K562 (cell line): ENCODE results near the gene UPF1. TPM values are rescaled to one million over a fixed set of nuclear protein-coding genes. Genes with fewer than 3 reads are reported as not detected.

Source experiments
- ATF6 ChIP-seq: sonication (generic); formaldehyde crosslinking; IDR thresholded peaks from 2 replicates; pipeline ENCODE4 v1.4.0; 2020; ENCODE audit warnings: mild to moderate bottlenecking, missing genetic modification reagents
- FIP1L1 ChIP-seq: fragments of 200-400 bp; formaldehyde crosslinking; IDR thresholded peaks from 2 replicates; pipeline ENCODE4 v1.6.1; 2018; ENCODE audit warnings: mild to moderate bottlenecking, low read depth, low read length; ENCODE audit not compliant: poor library complexity, severe bottlenecking
- HMGN3 ChIP-seq: IDR thresholded peaks from 2 replicates; pipeline ENCODE4 v1.6.1; 2011; ENCODE audit warnings: borderline replicate concordance, low read depth, mild to moderate bottlenecking, mixed read lengths, low read length; ENCODE audit not compliant: insufficient read length; ENCODE audit errors: extremely low read depth
- JUN ChIP-seq, 2 experiments: sonication (generic) in 1 of 2; formaldehyde crosslinking in 1 of 2; IDR thresholded peaks; 2 replicates each; pipeline versions ENCODE4 v1.6.1 to v1.8.0; 2012 to 2022; ENCODE audit warnings: borderline replicate concordance in 2 of 2, mild to moderate bottlenecking in 2 of 2, improper control_type of control experiment in 1 of 2, low read depth in 1 of 2, low read length in 1 of 2, missing genetic modification reagents in 1 of 2
- MEF2A ChIP-seq: IDR thresholded peaks from 2 replicates; pipeline ENCODE4 v1.6.1; 2011; ENCODE audit warnings: low read depth, mild to moderate bottlenecking, low read length, moderate library complexity; ENCODE audit not compliant: control insufficient read depth
- MLX ChIP-seq, 2 experiments: fragments of 450-650 bp in 1 of 2; sonication (generic) in 1 of 2; formaldehyde crosslinking; conservative IDR thresholded peaks; 2 replicates each; pipeline versions ENCODE4 v1.4.0 to v1.8.1; 2020 to 2022; ENCODE audit warnings: mild to moderate bottlenecking in 1 of 2, missing genetic modification reagents in 1 of 2
- MYNN ChIP-seq, 2 experiments: sonication (generic); formaldehyde crosslinking in 1 of 2; IDR thresholded peaks; 2 replicates each; pipeline versions ENCODE4 v1.5.0 to v1.6.1; 2016 to 2020; ENCODE audit warnings: antibody characterized with exemption in 1 of 2, missing genetic modification reagents in 1 of 2
- NCOA6 ChIP-seq: fragments of 450-650 bp; IDR thresholded peaks from 2 replicates; pipeline ENCODE4 v1.6.1; 2017; ENCODE audit warnings: mild to moderate bottlenecking
- PURB ChIP-seq: sonication (generic); formaldehyde crosslinking; IDR thresholded peaks from 2 replicates; pipeline ENCODE4 v1.9.0; 2021; ENCODE audit warnings: low read depth, mild to moderate bottlenecking, missing genetic modification reagents
- RBM25 ChIP-seq: fragments of 200-400 bp; formaldehyde crosslinking; IDR thresholded peaks from 2 replicates; pipeline ENCODE4 v1.6.1; 2018; ENCODE audit warnings: low read length, low read depth, moderate library complexity; ENCODE audit not compliant: severe bottlenecking
- RFX5 ChIP-seq: IDR thresholded peaks from 2 replicates; pipeline ENCODE4 v1.6.1; 2011; ENCODE audit warnings: low read depth, mild to moderate bottlenecking, improper control_type of control experiment, low read length
- RUNX1 ChIP-seq: sonication (generic); IDR thresholded peaks from 2 replicates; pipeline ENCODE4 v1.6.1; 2016; ENCODE audit warnings: antibody characterized with exemption, low read depth
- ZBTB40 ChIP-seq, 2 experiments: fragments of 450-650 bp in 1 of 2; sonication (generic) in 1 of 2; formaldehyde crosslinking in 1 of 2; IDR thresholded peaks; 2 replicates each; pipeline versions ENCODE4 v1.7.1 to v1.9.0; 2016 to 2022; ENCODE audit warnings: inconsistent platforms in 1 of 2, mild to moderate bottlenecking in 1 of 2, missing genetic modification reagents in 1 of 2
- ZFP36 ChIP-seq: fragments of 150-350 bp; IDR thresholded peaks from 2 replicates; pipeline ENCODE4 v1.6.1; 2018; ENCODE audit warnings: low read length, low read depth; ENCODE audit not compliant: partially characterized antibody
- ZNF436 ChIP-seq: fragments of 250-450, 450-650 bp; sonication (Bioruptor Pico); formaldehyde crosslinking; IDR thresholded peaks from 2 replicates; pipeline ENCODE4 v1.7.0; 2020; ENCODE audit warnings: mild to moderate bottlenecking
- ZNF764 ChIP-seq: fragments of 250-450 bp; sonication (Bioruptor Pico); IDR thresholded peaks from 2 replicates; pipeline ENCODE4 v1.4.0; 2020; ENCODE audit warnings: low read depth, mild to moderate bottlenecking, moderate library complexity
- ZSCAN29 ChIP-seq: fragments of 450-650 bp; IDR thresholded peaks from 2 replicates; pipeline ENCODE4 v1.6.1; 2017
- polyA plus RNA-seq, 8 experiments: library from polyadenylated mRNA; depleted of rRNA in 4 of 8; stranded (reverse) in 5 of 8; unstranded in 3 of 8; fragments of >200 nt; fragmentation: Nextera tagmentation in 2 of 8; fragmentation: Illumina TruSeq in 1 of 8; extraction: Ambion mirVana in 2 of 8; extraction: Trizol in 1 of 8; gene quantifications; 2 replicates each; pipeline versions ENCODE4 v1.2.1 to v1.2.3, GENCODE V29; 2011 to 2014; ENCODE audit warnings: inconsistent platforms in 1 of 8, missing spikeins in 1 of 8
- total RNA-seq, 7 experiments: library from RNA; depleted of rRNA in 6 of 7; stranded (reverse); fragments of >200 nt in 6 of 7; fragmentation: Illumina TruSeq in 2 of 7; extraction: Trizol in 2 of 7; gene quantifications; 2 replicates each; pipeline versions ENCODE4 v1.2.1 to v1.2.3, GENCODE V29; 2011 to 2021; ENCODE audit warnings: low replicate concordance in 1 of 7

Gene UPF1
- total and polyA plus RNA-seq, 9 of the 15 experiments (the other 6 are each of a cell fraction or from before 2014, with no cell fraction given), result 0.34 to 103 (median 27.9) TPM

- TF ChIP-seq ZBTB40 (IDR thresholded peaks at IDR 0.05) (no peak), ZBTB40 (CRISPR knock-in tag; IDR thresholded peaks at IDR 0.05) (no peak), MEF2A (no peak), MYNN (IDR thresholded peaks at IDR 0.05) (no peak), MYNN (CRISPR knock-in tag; IDR thresholded peaks at IDR 0.05) (no peak), RBM25 (peak; percentile 16), ZSCAN29 (no peak), NCOA6 (no peak), ATF6 (CRISPR knock-in tag) (no peak), RUNX1 (no peak), MLX (CRISPR knock-in tag; conservative IDR thresholded peaks at IDR 0.05) (no peak), JUN (IDR thresholded peaks at IDR 0.05; ENCODE audit: borderline replicate concordance, low read depth, low read length) (no peak), JUN (CRISPR knock-in tag; IDR thresholded peaks at IDR 0.05; ENCODE audit: borderline replicate concordance) (no peak), RFX5 (no peak), FIP1L1 (no peak), PURB (no peak), ZFP36 (peak; percentile 91), HMGN3 (no peak), ZNF764 (no peak), ZNF436 (CRISPR knock-in tag) (peak; percentile 46; the same call in 1 of the 2 replicates)
These were observed 37.8 kb upstream of the UPF1 start (continued) for GRCh38 chr19:18794029-18794313.
